Coronary artery (tissue), 2 donors: ENCODE data around the gene HOXA11.

Experiments
- DNase-seq: peaks from one replicate; pipeline ENCODE4 v3.0.0-alpha.2; 2017; ENCODE audit warnings: low spot score
- H3K27ac ChIP-seq, 2 donors: fragments of 200-600 bp; sonication (generic); one replicate each; pipeline ENCODE4 v1.5.1; 2016 to 2019
- H3K4me3 ChIP-seq: fragments of 200-600 bp; sonication (generic); 2 replicates; pipeline ENCODE4 v1.5.1; 2016; ENCODE audit warnings: mild to moderate bottlenecking, moderate library complexity
- TF ChIP-seq, protein P1 (sequence below): fragments of 200-600 bp; sonication (generic); IDR thresholded peaks from one replicate; pipeline ENCODE4 v1.5.1; 2019; ENCODE audit warnings: antibody characterized with exemption

HOXA11 gene

DNA sequence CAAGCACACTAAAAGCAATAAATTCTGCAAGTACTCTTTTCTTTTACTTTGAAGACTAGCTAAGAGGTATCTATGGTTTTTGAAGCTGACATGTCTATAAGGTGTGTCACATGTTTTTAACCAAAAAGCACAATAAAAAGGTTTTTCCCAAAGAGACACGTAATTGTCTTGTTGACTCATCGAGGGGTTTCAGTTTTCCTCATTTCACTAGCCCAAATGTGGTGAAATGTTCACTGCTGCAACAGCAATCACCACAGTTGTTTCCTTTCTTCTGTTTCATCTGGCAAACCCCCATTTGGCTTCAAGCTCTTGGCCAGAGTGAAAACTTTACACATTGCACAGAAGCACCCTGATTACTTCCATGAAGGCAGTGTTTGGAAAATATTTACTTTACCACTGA is 50.6 kb downstream of the HOXA11 start:
- H3K27ac ChIP-seq, result no peak overlapping the region
- no peak for DNase-seq
- no peak overlapping the region for H3K4me3 ChIP-seq
- TF ChIP-seq, protein P1, sequence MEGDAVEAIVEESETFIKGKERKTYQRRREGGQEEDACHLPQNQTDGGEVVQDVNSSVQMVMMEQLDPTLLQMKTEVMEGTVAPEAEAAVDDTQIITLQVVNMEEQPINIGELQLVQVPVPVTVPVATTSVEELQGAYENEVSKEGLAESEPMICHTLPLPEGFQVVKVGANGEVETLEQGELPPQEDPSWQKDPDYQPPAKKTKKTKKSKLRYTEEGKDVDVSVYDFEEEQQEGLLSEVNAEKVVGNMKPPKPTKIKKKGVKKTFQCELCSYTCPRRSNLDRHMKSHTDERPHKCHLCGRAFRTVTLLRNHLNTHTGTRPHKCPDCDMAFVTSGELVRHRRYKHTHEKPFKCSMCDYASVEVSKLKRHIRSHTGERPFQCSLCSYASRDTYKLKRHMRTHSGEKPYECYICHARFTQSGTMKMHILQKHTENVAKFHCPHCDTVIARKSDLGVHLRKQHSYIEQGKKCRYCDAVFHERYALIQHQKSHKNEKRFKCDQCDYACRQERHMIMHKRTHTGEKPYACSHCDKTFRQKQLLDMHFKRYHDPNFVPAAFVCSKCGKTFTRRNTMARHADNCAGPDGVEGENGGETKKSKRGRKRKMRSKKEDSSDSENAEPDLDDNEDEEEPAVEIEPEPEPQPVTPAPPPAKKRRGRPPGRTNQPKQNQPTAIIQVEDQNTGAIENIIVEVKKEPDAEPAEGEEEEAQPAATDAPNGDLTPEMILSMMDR, result no peak

DNA sequence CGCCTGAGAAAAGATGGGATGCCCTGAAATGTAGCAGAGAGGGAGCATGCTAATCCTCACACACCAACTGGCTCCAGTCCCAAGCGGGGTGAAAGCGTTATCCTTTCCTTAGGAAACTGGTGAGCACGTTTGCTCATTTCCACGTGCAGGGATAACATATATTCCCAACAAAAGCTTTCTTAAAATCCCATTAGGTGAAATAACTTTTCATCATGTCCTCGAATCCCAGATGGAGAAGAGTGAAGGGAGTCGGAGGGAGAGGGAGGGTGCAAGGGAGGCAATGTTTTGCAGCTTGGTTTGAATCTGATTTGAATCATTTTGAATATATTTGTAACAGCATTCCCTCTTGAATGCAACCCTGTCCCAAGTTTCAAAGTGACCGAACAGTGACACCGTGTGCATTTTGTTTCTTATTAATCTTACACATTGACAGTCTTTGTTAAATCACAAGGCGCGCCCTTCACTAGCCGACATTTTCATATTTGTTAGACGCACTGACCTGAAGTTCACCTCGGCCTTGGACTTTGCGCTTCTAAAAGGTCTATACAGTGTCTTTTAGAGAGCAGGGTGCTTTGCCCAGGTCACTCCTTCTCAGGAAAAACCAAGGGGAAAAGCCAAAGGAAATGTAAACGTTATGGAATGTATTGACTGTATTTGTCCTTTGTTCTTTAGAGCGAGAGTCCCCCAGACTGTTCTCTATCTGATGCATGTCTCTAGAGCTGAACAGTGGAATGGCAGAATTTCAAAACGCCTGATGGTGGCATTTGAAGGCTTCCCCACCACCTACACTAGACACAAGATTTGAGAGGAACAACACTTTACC is 51.4 kb downstream of the HOXA11 start:
- Histone ChIP-seq H3K4me3 (no peak overlapping the region), H3K27ac (no peak overlapping the region)
- TF ChIP-seq, protein P1, result no peak
- peak; percentile 43 for DNase-seq

DNA sequence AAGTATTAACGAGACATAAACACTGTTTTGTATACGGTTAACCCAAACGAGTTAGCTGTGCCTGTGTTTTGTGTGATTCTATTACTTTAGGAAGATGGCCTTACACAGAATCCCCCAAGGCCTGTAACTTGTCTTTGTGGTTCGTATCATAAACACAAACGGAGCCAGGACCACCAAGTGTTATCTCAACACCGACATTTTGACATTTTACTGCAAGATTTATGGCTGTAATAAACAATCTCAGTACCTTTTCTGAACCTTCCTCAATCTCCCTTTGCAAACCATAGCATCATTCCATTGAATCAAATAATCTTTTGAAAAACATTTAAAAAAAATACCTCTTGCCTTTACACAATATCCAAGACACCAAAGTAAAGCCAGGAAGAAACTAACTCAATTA is 52.1 kb downstream of the HOXA11 start:
- TF ChIP-seq, protein P1, result no peak
- Histone ChIP-seq H3K27ac (no peak overlapping the region), H3K4me3 (no peak overlapping the region)
- no peak for DNase-seq

DNA sequence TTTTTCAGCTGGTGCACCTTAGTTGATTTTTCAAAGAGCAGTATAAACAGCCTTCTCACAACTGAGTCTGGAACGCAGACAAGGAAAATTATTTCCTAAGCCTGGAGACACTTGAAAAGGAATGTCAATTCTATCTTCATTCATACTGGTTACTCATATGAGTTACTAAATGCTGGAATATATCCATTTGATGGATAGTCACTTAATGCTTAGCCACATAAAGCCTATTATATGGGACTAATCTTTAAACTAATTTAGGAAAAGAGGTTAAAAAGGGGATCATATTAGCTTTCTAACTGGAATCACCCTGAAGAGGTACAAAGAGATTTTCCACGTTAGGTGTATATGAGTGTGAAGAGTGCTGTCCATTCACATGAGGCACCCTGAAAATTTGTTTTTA is 52.8 kb downstream of the HOXA11 start:
- no peak overlapping the region for H3K4me3 ChIP-seq
- no peak overlapping the region for H3K27ac ChIP-seq
- DNase-seq, result no peak
- TF ChIP-seq, protein P1, result no peak

DNA sequence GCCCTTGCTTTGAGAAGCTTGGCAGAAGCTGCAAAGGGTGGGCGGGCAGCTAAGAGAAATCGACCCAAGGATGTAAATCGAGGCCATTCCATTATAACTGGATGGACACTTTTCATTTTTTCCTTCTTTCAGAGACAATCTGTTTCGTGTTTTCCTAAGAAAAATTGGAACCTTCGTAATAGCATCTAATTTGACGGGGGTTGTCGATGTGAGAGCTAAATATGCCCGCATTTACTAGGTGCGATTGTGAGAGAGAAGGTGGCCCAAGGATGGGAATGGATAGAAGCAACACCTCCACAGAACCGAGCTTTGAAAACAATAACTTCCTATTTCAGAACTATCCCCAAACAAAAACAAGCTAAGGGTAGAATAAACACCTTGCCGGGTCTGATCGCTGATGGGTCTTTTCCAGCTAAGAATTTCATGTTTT is 53.6 kb downstream of the HOXA11 start:
- no peak overlapping the region for H3K27ac ChIP-seq
- peak overlapping the region; percentile 76 for H3K4me3 ChIP-seq
- TF ChIP-seq, protein P1, result no peak
- no peak for DNase-seq
